NCI-H2107 treated with DMSO at 0.1 percent for 48 hours (cell line): ENCODE measurements around the gene KDELR3.
A peak's percentile ranks its signal among the peaks of the same experiment; 100 is the strongest.

Experiments used
- DNase-seq: peaks from one replicate; lab custom pipeline; 2025; ENCODE audit not compliant: unreplicated experiment; lab: John Stamatoyannopoulos, UW

KDELR3 gene

DNA sequence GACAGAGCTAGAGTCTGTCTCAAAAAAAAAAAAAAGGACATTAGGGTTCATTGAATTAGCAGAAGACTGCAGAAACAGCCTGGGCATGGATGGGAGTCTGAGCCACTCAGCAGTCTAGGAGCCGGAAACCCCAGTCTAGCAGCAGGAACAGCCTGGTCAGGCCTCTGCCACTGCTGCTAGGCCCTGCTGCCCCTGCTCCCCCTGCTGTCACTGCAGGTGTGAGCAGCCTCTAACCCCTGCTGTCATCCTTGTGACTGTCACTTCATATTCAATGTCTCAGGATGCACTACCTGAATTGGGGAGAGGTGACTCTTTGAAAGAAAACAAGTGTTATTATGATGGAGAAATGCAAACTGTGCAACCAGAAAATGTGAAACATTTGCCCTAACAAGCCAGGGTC, 45.2 kb downstream of the KDELR3 start:
- DNase-seq = peak; percentile 5

DNA sequence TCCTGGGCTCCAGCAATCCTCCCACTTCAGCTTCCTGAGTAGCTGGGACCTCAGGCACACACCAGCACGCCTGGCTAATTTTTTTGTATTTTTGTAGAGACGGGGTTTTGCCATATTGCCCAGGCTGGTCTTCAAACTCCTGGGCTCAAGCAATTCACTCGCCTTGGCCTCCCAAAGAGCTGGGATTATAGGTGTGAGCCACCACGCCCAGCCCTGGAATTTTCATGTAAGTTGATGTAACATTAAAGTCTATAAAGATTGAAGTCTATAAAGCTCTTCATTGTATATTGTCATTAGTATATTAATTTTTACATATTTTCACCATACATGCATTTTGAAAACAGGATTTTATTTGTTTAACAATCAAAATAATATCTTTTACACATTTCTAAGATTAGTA, 50.7 kb downstream of the KDELR3 start:
- DNase-seq = no peak

DNA sequence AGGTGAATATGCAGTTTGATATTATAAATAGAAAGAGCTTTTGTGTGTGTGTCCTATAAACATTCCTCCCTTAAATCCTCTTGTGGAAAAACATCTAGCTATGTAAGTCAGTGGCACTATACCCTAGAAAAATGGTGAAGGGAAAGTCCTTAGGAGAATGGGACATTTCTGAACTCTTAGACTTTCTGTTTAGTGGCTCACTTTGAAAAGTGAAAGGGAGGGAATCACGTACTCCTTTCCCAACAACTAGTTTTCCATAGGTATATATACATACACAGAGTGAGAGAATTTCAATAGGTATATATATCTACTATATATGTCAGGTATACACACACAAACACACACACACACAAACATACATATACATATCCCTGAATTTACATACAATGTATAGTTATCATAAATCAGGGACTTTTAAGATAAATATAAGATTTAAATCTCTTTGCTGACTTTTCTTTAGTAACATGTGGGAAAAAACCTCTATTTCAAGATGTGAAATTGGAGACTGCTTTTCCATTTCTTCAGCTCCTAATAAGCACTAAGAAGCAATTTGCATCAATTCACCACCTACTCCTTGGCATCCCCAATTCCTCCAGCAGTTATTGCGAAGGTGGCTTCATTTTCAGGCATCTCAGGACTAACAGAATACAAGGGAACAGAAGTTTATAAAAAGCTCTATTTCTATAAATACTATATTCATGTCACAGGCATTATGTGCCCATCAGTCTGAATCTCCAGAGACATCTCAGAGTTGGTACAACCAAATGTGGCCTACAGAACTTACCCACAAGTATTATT, 51.8 kb downstream of the KDELR3 start:
- no peak for DNase-seq

DNA sequence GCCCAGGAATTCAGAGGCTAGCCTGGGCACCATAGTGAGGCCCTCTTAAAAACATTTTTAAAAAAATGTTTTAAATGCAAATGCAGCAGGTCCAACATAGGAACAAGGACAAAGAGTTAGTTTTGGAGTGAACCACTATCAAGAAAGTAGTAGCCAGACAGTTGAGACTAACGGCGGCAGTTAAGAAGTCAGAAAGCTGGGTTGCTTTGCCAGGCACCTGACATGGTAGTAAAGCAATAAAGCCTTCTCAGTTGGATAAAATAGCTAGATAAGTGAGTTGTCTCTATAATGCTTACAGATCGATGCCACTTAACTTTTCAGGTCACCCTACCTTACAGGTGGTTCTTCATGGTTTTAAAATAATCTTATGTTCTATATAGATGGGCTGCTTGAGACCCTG, 55.1 kb downstream of the KDELR3 start:
- no peak for DNase-seq

DNA sequence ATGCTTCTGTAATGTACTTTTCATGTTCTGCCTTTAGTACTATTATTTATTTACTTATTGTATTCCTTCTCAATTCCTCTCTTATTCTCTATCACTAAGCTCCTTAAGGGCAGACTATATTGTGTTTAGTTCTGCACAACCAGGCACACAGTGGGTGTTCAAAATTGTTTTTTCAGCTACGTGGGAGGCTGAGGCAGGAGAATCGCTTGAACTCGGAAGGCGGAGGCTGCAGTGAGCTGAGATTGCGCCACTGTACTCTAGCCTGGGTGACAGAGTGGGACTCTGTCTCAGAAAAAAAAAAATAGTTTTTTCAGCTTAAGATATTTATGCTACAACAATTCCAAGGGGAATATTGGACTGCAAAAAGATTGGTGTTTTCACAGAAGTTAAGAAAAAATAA, 55.6 kb downstream of the KDELR3 start:
- no peak for DNase-seq

DNA sequence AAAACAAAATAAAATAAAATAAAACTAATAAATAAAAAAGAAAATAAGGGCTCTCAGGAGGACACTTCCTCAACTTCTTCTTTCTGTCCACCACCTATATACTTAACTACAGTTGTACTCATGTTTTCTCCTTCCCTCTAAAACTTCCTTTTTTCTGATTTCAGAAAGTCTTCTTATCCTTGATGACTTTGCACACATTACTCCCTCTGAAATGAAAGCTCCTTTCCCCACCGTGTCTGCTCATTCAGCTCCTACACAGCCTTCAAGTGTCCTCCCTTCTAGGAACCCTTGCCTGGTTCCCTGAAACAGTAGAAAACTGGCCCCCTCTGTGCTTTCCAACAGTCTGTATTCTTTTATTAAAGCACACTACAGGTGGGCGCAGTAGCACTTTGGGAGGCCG, 56.5 kb downstream of the KDELR3 start:
- DNase-seq = no peak

DNA sequence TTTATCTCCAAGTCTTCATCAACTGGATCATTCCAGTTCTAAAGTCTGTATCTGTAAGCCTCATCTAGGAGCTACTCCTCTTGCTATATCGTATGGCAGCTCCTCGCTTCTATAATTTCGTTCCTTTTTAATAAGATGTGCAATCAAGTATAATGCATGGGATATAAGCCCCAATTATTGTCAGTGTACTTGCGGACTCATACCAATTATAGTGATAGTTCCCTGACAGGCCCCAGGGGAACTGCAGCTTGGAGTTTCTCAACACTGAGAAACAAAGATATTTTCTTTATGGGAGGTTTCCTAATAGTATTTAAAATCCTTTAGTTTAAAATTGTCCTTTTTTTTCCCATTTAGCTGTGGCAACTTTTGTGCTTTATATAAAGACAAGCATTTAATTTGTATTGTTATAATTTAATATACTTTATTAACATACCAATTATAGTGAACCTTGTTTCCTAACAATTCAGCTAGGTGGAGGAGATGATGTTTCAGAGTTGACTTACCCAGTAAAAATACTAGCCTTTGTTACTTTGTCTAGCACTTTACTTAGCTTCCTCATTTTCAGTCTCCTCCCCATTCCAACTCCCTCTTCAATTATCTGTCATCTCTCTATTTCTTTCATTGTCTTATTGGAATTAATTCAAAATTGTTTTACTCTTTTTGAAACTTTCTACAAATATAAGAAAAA, 63.5 kb downstream of the KDELR3 start:
- DNase-seq = no peak
